Measurements from ENCODE around the gene ZNF414. TPM values are rescaled to one million over a fixed set of nuclear protein-coding genes. Genes with fewer than 3 reads are reported as not detected.

Gene ZNF414
- total and polyA plus RNA-seq, 2 donors (not counting 1 experiment from before 2014, with no cell fraction given), result 43.8 to 52.0 TPM

- H3K4me1 ChIP-seq (ENCODE audit: control insufficient read depth in 2 of 2, insufficient read depth in 2 of 2, low read length in 2 of 2), result no peaks in the 10 kb centered on the region
- H3K27me3 ChIP-seq (replicated peaks in 1 of 4; ENCODE audit: control extremely low read depth in 1 of 4, control insufficient read depth in 3 of 4, insufficient read depth in 4 of 4, low read length in 3 of 4), result no peaks in the 10 kb centered on the region
- TF ChIP-seq, protein P1, sequence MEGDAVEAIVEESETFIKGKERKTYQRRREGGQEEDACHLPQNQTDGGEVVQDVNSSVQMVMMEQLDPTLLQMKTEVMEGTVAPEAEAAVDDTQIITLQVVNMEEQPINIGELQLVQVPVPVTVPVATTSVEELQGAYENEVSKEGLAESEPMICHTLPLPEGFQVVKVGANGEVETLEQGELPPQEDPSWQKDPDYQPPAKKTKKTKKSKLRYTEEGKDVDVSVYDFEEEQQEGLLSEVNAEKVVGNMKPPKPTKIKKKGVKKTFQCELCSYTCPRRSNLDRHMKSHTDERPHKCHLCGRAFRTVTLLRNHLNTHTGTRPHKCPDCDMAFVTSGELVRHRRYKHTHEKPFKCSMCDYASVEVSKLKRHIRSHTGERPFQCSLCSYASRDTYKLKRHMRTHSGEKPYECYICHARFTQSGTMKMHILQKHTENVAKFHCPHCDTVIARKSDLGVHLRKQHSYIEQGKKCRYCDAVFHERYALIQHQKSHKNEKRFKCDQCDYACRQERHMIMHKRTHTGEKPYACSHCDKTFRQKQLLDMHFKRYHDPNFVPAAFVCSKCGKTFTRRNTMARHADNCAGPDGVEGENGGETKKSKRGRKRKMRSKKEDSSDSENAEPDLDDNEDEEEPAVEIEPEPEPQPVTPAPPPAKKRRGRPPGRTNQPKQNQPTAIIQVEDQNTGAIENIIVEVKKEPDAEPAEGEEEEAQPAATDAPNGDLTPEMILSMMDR (IDR thresholded peaks at IDR 0.05), result no peak
- no peak for TF ChIP-seq EZH2 (IDR thresholded peaks at IDR 0.05; ENCODE audit: borderline replicate concordance, insufficient read depth, low read depth, low read length, poor library complexity, severe bottlenecking)
- no peaks in the 10 kb centered on the region for H4K20me1 ChIP-seq (ENCODE audit: control insufficient read depth, insufficient read depth, low read length, poor library complexity, severe bottlenecking)
- POLR2A ChIA-PET, result no interaction called here
- H3K4me2 ChIP-seq (replicated peaks; ENCODE audit: low read depth, low read length, poor library complexity, severe bottlenecking), result no peak overlapping the region
- H3K27ac ChIP-seq (ENCODE audit: low read length in 2 of 2), result no peak overlapping the region
- H3K9ac ChIP-seq (ENCODE audit: low read length), result no peak overlapping the region
- Mint-ChIP-seq H3K4me3 (no peak overlapping the region), H3K27me3 (no peaks in the 10 kb centered on the region), H3K4me1 (no peaks in the 10 kb centered on the region), H3K9me3 (ENCODE audit: insufficient read depth) (no peaks in the 10 kb centered on the region), H3K27ac (no peak overlapping the region)
- CTCF ChIA-PET, result no interaction called here
- H2AFZ ChIP-seq (ENCODE audit: insufficient read depth, low read depth, low read length, poor library complexity, severe bottlenecking), result no peak overlapping the region
- H3K36me3 ChIP-seq (replicated peaks in 1 of 2; ENCODE audit: control extremely low read depth in 1 of 2, control insufficient read depth in 1 of 2, extremely low read depth in 1 of 2, insufficient read depth in 2 of 2, low read length in 1 of 2), result peaks cover 0 to 31% of the 10 kb centered on the region in 2 experiments
- no peak overlapping the region for H3K4me3 ChIP-seq (ENCODE audit: control extremely low read depth in 1 of 5, extremely low read depth in 1 of 5, insufficient read depth in 1 of 5, low read depth in 2 of 5, low read length in 4 of 5)
- DNase-seq, result no peak
- intact Hi-C loops (cut with micrococcal nuclease), result no loop called here
- no peaks in the 10 kb centered on the region for H3K79me2 ChIP-seq (ENCODE audit: control insufficient read depth, insufficient read depth, low read length)
- no peak for ATAC-seq (ENCODE audit: low read depth)
- WGBS (ENCODE audit: insufficient coverage), result 98% methylated on average over 15 of the region's 22 CpGs
- no peaks in the 10 kb centered on the region for H3K9me3 ChIP-seq (ENCODE audit: control extremely low read depth in 1 of 3, control insufficient read depth in 2 of 3, insufficient read depth in 1 of 3, low read length in 2 of 3)
These were observed 22.3 kb upstream of the ZNF414 start for GRCh38 chr19:8536282-8536681.

- no peak overlapping the region for H3K9ac ChIP-seq (ENCODE audit: low read length)
- no peaks in the 10 kb centered on the region for H3K79me2 ChIP-seq (ENCODE audit: control insufficient read depth, insufficient read depth, low read length)
- ATAC-seq (ENCODE audit: low read depth) (no peak), DNase-seq (no peak)
- intact Hi-C loops (cut with micrococcal nuclease), result no loop called here
- H3K4me3 ChIP-seq (ENCODE audit: control extremely low read depth in 1 of 5, extremely low read depth in 1 of 5, insufficient read depth in 1 of 5, low read depth in 2 of 5, low read length in 4 of 5), result no peak overlapping the region
- H2AFZ ChIP-seq (ENCODE audit: insufficient read depth, low read depth, low read length, poor library complexity, severe bottlenecking), result no peak overlapping the region
- peaks cover 3 to 40% of the 10 kb centered on the region in 2 experiments for H3K36me3 ChIP-seq (replicated peaks in 1 of 2; ENCODE audit: control extremely low read depth in 1 of 2, control insufficient read depth in 1 of 2, extremely low read depth in 1 of 2, insufficient read depth in 2 of 2, low read length in 1 of 2)
- Mint-ChIP-seq H3K4me3 (no peak overlapping the region), H3K9me3 (ENCODE audit: insufficient read depth) (no peaks in the 10 kb centered on the region), H3K27me3 (no peaks in the 10 kb centered on the region), H3K4me1 (no peaks in the 10 kb centered on the region), H3K27ac (no peak overlapping the region)
- H3K4me1 ChIP-seq (ENCODE audit: control insufficient read depth in 2 of 2, insufficient read depth in 2 of 2, low read length in 2 of 2), result no peaks in the 10 kb centered on the region
- H3K27me3 ChIP-seq (replicated peaks in 1 of 4; ENCODE audit: control extremely low read depth in 1 of 4, control insufficient read depth in 3 of 4, insufficient read depth in 4 of 4, low read length in 3 of 4), result no peaks in the 10 kb centered on the region
- no peaks in the 10 kb centered on the region for H4K20me1 ChIP-seq (ENCODE audit: control insufficient read depth, insufficient read depth, low read length, poor library complexity, severe bottlenecking)
- POLR2A ChIA-PET, result no interaction called here
- CTCF ChIA-PET, result no interaction called here
- no peak overlapping the region for H3K27ac ChIP-seq (ENCODE audit: low read length in 2 of 2)
- TF ChIP-seq EZH2 (IDR thresholded peaks at IDR 0.05; ENCODE audit: borderline replicate concordance, insufficient read depth, low read depth, low read length, poor library complexity, severe bottlenecking), result no peak
- TF ChIP-seq, protein P1 (IDR thresholded peaks at IDR 0.05), result no peak
- no peak overlapping the region for H3K4me2 ChIP-seq (replicated peaks; ENCODE audit: low read depth, low read length, poor library complexity, severe bottlenecking)
- WGBS (ENCODE audit: insufficient coverage), result 100% methylated on average over 2 of the region's 2 CpGs
- H3K9me3 ChIP-seq (ENCODE audit: control extremely low read depth in 1 of 3, control insufficient read depth in 2 of 3, insufficient read depth in 1 of 3, low read length in 2 of 3), result no peaks in the 10 kb centered on the region
These were observed 18.3 kb upstream of the ZNF414 start for GRCh38 chr19:8532225-8532624.

Measured in B cell (primary cell).